MCF 10A (cell line): Measurements from ENCODE around the gene FAM20A. TPM values are rescaled to one million over a fixed set of nuclear protein-coding genes. Genes with fewer than 3 reads are reported as not detected.

Experiments used
- BruUV-seq: library from RNA; stranded (reverse); fragments of 400-500 nt; replicated peaks from 2 replicates; lab custom pipeline; 2021; lab: Mats Ljungman, UMichigan
- CTCF ChIA-PET: fragments of 300-600 bp; sonication (Branson Sonifier 250); formaldehyde crosslinking; extraction: SDS; loops from one replicate; lab custom pipeline; 2021; ENCODE audit warnings: antibody characterized with exemption, inconsistent platforms; lab: Yijun Ruan, JAX
- POLR2A ChIA-PET: fragments of 300-600, 350-650 bp; sonication (Branson Sonifier 250); formaldehyde crosslinking; extraction: SDS; loops from one replicate; lab custom pipeline; 2020; ENCODE audit warnings: antibody characterized with exemption, inconsistent platforms; lab: Yijun Ruan, JAX
- DNase-seq: peaks from one replicate; pipeline ENCODE4 v3.0.0-alpha.2; 2018; ENCODE audit not compliant: unreplicated experiment
- H3K27ac Mint-ChIP-seq: one replicate; pipeline ENCODE4 v1.8.0; 2022; ENCODE audit warnings: mild to moderate bottlenecking, low read depth, mixed read lengths; ENCODE audit not compliant: unreplicated experiment
- H3K27me3 Mint-ChIP-seq: one replicate; pipeline ENCODE4 v1.8.0; 2022; ENCODE audit warnings: mixed read lengths; ENCODE audit not compliant: insufficient read depth, unreplicated experiment
- H3K36me3 Mint-ChIP-seq: one replicate; pipeline ENCODE4 v1.8.0; 2022; ENCODE audit warnings: mild to moderate bottlenecking, moderate library complexity, mixed read lengths; ENCODE audit not compliant: insufficient read depth, unreplicated experiment
- H3K4me1 Mint-ChIP-seq: one replicate; pipeline ENCODE4 v1.8.0; 2022; ENCODE audit warnings: mixed read lengths; ENCODE audit not compliant: insufficient read depth, unreplicated experiment
- H3K4me3 Mint-ChIP-seq: one replicate; pipeline ENCODE4 v1.8.0; 2022; ENCODE audit warnings: mild to moderate bottlenecking, moderate library complexity, mixed read lengths; ENCODE audit not compliant: unreplicated experiment
- H3K9me3 Mint-ChIP-seq: one replicate; pipeline ENCODE4 v1.8.0; 2022; ENCODE audit warnings: mixed read lengths; ENCODE audit not compliant: unreplicated experiment
- intact Hi-C: fragments of 100-400 bp; cut with micrococcal nuclease; formaldehyde crosslinking; loops from 2 replicates; pipeline ENCODE4 v1.14.1; 2022
- total RNA-seq: library from RNA; stranded (reverse); gene quantifications from 2 replicates; pipeline ENCODE4 v1.2.3, GENCODE V29; 2022
- TF ChIP-seq, protein P1 (sequence below): fragments of 200-600 bp; IDR thresholded peaks from one replicate; pipeline ENCODE4 v1.8.0; 2022; ENCODE audit warnings: antibody characterized with exemption, mild to moderate bottlenecking; ENCODE audit not compliant: unreplicated experiment

The FAM20A gene
- total RNA-seq, 1 experiment from 2014 or later, result not detected

DNA sequence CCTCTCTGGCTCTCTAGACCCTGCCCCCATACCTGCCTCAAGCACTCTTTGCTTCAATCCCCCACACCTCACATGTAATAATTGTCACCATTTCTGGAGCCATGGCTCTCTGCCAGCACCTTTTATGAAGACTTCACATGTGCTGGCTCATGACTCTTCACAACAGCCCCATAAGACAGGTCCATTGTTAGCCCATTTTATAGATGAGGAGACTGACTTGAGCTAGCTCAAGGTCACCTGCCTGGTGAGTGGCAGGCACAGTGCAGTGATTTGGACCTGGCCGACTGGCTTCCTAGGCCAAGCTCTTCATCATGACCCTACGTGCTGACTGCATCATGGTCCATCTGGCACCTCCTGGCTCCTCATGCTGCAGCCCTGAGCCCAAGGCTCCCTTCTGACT, 25.0 kb downstream of the FAM20A start:
- Mint-ChIP-seq H3K27ac (no peak overlapping the region), H3K9me3 (no peaks in the 10 kb centered on the region), H3K36me3 (no peaks in the 10 kb centered on the region), H3K27me3 (no peaks in the 10 kb centered on the region), H3K4me1 (no peaks in the 10 kb centered on the region), H3K4me3 (no peak overlapping the region)
- TF ChIP-seq, protein P1, sequence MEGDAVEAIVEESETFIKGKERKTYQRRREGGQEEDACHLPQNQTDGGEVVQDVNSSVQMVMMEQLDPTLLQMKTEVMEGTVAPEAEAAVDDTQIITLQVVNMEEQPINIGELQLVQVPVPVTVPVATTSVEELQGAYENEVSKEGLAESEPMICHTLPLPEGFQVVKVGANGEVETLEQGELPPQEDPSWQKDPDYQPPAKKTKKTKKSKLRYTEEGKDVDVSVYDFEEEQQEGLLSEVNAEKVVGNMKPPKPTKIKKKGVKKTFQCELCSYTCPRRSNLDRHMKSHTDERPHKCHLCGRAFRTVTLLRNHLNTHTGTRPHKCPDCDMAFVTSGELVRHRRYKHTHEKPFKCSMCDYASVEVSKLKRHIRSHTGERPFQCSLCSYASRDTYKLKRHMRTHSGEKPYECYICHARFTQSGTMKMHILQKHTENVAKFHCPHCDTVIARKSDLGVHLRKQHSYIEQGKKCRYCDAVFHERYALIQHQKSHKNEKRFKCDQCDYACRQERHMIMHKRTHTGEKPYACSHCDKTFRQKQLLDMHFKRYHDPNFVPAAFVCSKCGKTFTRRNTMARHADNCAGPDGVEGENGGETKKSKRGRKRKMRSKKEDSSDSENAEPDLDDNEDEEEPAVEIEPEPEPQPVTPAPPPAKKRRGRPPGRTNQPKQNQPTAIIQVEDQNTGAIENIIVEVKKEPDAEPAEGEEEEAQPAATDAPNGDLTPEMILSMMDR, result no peak
- ChIA-PET POLR2A (no interaction called here), CTCF (interaction anchor here (0.8 kb wide), 1 partner anchor 38 kb away, joined by 5 read pairs; no protein-coding TSS in a partner anchor)
- intact Hi-C loops, result no loop called here
- no TSS peak for BruUV-seq
- no peak for DNase-seq

DNA sequence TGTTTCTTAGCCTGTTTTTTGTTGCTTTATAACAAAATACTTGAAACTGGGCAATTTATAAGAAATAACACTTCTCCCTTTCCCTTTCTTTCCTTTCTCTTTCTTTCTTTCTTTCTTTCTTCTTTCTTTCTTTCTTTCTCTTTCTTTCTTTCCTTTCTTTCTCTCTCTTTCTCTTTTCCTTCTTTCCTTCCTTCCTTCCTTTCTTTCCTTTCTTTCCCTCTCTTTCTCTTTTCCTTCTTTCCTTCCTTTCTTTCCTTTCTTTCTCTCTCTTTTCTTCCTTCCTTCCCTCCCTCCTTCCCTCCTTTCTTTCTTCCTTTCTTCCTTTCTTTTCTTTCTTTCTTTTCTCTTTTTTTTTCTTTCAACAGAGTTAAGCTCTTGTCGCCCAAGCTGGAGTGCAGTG, 27.8 kb downstream of the FAM20A start:
- CTCF ChIA-PET, result interaction anchor here (0.5 kb wide), 1 partner anchor 447 kb away, joined by 3 read pairs; no protein-coding TSS in a partner anchor
- H3K4me3 Mint-ChIP-seq, result no peak overlapping the region
- H3K27ac Mint-ChIP-seq, result no peak overlapping the region
- H3K27me3 Mint-ChIP-seq, result no peaks in the 10 kb centered on the region
- intact Hi-C loops, result no loop called here
- TF ChIP-seq, protein P1, result no peak
- BruUV-seq, result no TSS peak
- H3K9me3 Mint-ChIP-seq, result no peaks in the 10 kb centered on the region
- POLR2A ChIA-PET, result no interaction called here
- H3K36me3 Mint-ChIP-seq, result no peaks in the 10 kb centered on the region
- H3K4me1 Mint-ChIP-seq, result no peaks in the 10 kb centered on the region
- no peak for DNase-seq

DNA sequence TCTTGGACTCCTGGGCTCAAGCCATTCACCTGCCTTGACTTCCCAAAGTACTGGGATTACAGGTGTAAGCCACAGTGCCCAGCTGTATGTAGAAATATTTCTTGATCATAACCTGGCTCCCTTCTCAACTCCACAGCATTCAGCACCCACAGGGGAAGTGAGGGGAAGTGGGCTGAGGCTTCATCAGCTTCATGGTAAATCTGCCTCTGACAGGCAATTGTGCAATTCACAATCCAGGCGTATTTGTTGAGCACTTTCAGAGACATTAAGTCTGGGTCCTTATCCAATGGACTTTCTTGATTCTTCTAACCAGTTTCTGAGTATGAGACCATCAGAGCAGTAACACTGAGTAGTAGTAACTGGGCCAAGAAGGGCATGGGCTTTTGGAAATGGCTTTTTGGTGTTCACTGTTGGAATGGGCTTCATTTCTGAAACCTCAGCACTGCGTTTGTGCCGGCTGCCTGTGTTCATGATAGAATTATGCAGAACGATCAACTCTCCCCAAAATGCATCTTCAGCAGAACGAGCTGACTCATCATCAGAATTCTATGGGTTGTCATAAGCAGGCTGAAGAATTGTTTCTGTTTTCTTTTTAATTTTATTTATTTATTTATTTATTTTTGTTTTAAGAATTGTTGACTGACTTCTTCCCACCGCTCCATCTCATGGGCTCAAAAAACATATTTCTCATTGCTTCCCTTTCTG, 28.9 kb downstream of the FAM20A start:
- Mint-ChIP-seq H3K9me3 (no peaks in the 10 kb centered on the region), H3K27me3 (no peaks in the 10 kb centered on the region), H3K4me1 (no peaks in the 10 kb centered on the region), H3K4me3 (no peak overlapping the region), H3K36me3 (no peaks in the 10 kb centered on the region), H3K27ac (no peak overlapping the region)
- ChIA-PET POLR2A (interaction anchor here (0.8 kb wide), 1 partner anchor 1710 kb away, joined by 3 read pairs; no protein-coding TSS in a partner anchor), CTCF (interaction anchor here (0.6 kb wide), 1 partner anchor 8 kb away, joined by 3 read pairs; no protein-coding TSS in a partner anchor)
- intact Hi-C loops, result no loop called here
- no peak for DNase-seq
- no TSS peak for BruUV-seq
- TF ChIP-seq, protein P1, result no peak

DNA sequence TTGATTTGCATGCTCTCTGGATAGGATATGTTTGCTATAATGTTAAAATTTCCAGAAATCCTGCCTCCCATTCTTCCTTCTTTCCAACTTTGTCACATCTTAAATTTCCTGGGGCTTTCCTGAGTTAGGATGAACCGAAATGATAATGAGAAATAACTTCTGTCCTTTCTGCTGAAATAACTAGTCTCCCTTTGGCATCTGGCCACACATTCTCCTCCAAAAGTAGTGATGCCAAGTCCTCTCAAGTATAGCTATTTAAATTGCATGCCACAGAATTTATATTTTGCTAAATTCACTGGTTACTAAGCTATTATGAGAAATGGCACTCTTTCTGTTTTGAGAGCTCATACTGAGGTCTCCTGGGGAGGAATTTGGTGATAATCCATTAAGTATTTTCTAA, 30.6 kb downstream of the FAM20A start:
- TF ChIP-seq, protein P1, result no peak
- ChIA-PET CTCF (interaction anchor here (0.9 kb wide), 1 partner anchor 23 kb away, joined by 3 read pairs; no protein-coding TSS in a partner anchor), POLR2A (no interaction called here)
- no peak overlapping the region for H3K27ac Mint-ChIP-seq
- intact Hi-C loops, result no loop called here
- DNase-seq, result no peak
- no peaks in the 10 kb centered on the region for H3K27me3 Mint-ChIP-seq
- no peak overlapping the region for H3K4me3 Mint-ChIP-seq
- no peaks in the 10 kb centered on the region for H3K9me3 Mint-ChIP-seq
- peaks cover 6% of the 10 kb centered on the region for H3K4me1 Mint-ChIP-seq
- no TSS peak for BruUV-seq
- H3K36me3 Mint-ChIP-seq, result no peaks in the 10 kb centered on the region
